ENCODE results near the gene SORCS2.

DNA sequence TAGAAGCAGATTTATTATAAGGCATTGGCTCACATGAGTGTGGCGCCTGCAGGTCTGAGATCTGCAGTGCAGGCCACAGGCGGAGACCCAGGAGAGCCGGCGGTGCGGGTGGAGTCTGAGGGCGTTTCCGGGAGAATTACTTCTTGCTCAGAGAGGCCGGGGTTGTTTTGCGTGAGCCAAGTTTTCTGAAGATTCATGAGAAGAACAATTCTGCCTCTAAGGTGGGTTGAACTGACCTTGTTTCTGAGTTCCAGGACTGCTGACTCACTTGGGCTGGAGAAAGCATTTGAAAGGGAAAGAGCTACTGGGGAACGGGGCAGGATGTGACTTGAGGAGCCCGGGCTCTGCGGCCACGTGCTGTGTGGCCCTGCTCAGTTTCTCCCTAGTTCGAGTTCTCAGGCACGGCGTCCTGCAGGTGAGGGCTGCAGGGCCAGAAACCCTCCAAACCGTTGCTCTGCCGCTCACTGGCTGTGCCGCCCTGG, 36.7 kb upstream of the SORCS2 start:
- no peak for TF ChIP-seq JUND (CRISPR knock-in tag; IDR thresholded peaks at IDR 0.05)
- TF ChIP-seq ZNF432 (CRISPR knock-in tag; IDR thresholded peaks at IDR 0.05; ENCODE audit: borderline replicate concordance): no peak
- no peak for TF ChIP-seq CAMTA2 (CRISPR knock-in tag; IDR thresholded peaks at IDR 0.05; ENCODE audit: borderline replicate concordance)
